NK-92 (cell line): Measurements from ENCODE around the gene PHF2.

Source experiments
- DNase-seq: peaks from one replicate; lab custom pipeline; 2025; ENCODE audit not compliant: unreplicated experiment; lab: John Stamatoyannopoulos, UW

The PHF2 gene

DNA sequence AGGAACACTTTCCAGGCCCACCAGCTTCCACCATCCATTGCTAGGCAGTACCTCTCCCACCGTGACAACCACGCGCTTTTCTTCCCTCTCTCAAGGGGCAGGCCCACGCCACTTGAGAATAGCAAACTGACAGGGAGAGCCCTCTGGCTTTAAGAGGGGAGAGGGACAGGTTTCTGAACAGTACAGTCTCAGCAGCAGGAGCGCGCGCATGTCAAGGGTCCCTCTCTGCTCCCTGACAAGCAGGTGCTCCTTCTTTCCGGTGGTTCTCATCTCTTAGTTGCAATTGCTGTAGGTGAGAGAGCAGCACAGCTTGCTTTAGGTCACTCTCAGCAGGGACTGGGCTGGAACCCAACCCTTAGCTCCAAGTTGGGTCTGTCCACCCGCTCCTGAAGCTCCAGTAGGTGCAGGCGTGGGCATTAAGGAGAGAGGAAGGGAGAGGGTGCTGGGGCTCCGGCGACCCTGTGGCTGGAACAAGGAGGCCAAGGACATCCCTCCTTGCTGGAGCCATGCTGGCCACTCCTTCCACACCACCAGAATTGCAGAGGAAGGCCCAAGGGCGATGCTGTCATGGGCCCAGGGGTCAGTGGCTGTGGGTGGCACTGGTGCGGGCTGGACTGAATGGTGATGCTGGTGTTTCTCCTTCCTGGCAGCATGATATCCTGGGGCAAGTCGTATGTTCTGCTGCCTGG, 9.0 kb upstream of the PHF2 start:
- no peak for DNase-seq

DNA sequence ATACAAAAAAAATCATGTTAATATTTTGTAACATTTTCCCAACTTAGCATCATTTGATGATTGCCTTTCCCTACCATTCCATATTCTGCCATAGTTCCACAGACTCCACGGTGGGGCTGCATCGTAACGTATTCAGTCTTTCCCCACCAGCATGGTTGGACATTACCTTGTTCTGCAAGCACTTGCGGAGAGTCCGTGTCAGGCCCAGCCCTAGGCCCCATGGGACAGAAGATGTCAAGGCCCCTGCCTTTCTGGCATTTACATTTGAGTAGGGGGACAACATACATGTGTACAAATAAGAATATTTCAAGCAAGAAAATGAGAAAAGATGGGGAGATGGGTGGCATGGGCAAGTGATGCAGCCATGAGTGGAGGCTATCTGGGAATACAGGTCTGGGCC, 8.2 kb upstream of the PHF2 start:
- DNase-seq: no peak

DNA sequence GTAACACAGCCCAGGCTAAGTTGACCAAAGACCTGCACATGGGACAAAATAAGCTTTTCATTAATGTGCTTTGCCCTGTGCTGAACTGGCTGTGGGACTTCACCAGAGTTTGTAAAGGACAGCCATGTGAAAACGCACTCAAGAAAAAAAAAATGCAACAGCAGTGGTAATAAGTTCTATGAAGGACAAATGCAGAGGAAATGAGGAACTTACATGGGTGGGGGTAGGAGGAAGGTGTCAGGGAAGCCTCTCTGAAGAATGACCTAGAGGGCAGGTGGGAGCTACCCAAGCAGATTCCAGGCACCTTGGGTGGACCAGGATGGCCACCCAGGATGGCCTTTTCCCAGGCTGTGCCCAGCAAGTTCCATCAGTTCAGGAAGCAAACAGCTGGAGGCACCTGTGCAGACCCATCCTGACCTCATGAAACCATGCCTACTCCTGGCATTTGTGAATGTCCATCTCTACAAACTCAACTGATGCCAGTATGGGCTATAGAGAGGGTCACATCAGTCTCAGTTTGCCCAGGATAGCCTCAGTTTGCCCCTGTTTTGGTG, 6.7 kb upstream of the PHF2 start:
- no peak for DNase-seq

DNA sequence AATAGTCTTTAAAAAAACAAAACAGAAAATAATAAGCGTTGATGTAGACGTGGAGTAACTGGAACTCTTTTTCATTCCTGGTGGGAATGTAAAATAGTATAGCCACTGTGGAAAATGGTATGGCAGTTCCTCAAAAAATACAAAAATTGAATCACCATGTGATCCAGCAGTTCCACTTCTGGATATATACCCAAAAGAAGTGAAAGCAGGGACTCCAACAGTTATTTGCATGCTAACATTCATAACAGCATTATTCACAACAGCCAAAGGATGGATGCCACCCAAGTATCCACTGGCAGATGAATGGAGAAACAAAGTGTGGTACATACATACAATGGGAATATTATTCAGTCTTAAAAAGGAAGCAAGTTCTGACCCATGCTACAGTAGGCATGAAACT, 4.2 kb upstream of the PHF2 start:
- DNase-seq: no peak

DNA sequence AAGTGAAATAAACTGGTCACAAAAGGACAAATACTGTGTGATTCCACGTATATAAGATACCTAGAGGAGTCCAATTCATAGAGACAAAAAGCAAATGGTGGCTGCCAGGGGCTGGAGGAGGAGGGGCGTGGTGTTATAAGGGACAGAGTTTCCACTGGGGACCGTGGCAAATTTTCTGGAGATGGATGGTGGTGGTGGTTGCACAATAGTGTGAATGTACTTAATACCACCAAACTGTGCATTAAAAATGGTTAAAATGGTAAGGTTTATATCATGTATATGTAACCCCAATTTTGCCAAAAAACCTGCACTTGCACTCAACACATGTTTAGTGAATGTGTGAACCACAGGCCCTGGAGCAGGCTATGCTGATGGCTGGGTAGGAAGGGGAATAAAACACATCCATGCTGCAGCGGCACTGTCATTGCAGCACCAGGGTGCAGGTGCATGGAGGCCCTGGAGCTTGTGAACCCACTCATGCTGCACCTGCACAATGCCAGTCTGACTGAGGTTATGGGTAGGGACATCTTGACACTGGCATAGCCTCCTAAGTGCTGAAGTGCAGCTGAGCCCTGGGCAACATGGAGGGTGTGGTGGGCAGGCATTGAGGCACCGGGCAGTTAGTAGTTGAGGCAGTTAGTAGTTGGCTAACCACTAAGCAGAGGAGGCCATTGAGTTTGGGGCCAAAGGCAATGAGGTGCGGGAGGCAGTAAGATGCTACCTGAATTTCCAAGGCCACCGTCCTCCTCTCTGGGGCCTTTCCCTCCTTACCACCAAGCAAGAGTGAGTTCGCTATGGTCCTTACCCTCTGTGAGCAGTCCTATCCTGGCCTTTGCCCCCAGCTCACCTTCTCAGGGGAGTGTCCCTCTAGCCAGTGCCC, 3.5 kb upstream of the PHF2 start:
- DNase-seq: no peak

DNA sequence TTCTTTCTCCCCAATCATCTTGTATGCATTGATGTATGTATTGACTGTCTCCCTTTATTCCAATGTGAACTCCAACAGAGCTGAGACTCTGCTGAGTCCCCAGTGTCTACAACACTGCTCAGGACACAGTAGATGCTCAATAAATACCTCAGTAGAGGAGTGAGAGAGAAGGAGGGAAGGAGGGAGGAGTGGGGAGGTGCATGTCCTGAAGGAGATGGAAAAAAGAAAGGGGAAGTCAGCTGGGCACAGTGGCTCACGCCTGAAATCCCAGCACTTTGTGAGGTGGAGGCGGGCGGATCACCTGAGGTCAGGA, 2.9 kb upstream of the PHF2 start:
- DNase-seq: no peak

DNA sequence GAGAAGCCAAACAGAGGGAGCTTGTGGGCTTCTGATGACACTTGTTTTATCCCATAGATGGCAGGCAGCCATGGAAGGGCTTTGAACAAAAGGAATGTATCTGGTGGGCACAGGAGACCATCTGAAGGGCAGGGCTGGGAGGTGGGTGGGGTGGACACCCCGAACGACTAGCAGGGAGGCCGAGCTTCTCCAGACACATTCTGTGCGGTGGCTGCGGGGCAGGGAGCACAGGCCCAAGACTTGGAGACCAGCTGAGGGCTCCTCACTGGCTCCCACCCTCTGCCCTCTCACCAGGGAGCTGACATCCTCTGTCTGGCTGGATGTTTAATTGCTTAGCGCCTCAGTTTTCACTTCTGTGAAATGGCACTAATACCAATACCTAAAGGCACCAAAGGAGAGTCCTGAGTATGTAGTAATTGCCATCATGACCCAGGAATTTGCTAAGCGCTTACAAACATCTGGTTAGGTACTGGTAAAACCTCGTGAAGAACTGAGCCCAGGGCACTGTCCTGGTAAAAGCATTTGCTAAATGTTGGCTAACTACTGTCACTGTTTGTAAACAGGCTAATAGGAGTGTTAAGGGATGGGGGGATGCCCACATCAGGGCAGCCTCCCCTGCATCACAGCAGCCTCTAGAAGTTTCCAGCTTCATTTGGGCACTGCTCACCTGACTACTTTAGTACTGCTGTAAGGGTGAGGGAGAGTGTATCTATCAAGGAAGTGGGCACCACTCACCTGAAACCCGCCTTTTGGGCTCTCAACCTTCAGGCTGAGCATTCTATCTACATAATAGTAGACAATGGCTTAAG, 2.1 kb upstream of the PHF2 start:
- DNase-seq: no peak

DNA sequence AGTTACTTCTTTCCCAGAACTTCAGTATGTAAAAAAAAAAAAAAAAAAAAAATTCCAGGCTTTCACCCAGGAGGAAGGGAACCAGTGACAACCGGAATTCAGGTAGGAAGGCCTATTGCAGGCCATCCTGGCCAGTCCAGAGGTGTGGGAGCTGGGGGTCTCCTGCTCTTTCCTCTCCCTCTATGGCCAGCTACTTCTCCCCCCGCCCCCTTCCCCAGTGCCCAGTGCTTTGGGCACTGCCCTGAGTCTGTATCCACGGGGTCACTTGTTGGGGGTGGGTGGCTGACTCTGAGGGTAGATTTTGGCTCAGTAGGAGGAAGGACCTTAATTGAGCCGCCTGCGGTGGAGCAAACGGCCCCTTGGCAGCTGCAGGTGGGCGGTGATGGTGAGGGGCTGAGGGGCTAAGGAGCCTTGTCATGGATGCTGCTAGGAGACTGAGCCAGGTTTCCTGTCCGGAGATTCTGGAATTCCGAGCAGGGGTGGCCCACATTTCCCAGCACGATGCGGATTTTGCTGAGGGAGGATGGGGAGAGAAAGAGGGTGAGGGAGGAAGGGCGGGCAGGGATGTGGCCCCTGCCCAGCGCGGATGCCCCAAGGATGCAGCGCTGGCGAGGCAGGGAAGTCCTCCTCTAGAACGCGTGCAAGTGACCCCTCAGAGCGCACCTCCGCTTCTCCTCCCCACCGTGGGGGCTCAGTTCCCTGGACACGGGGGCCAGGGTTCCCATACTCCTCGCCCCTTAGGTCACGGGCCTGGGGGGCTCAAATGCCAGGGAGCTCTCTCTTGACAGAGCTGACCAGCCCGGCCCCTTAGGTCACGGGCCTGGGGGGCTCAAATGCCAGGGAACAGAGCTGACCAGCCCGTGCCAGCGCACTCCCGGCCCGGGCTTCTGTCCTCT, 1.2 kb upstream of the PHF2 start:
- DNase-seq: no peak

DNA sequence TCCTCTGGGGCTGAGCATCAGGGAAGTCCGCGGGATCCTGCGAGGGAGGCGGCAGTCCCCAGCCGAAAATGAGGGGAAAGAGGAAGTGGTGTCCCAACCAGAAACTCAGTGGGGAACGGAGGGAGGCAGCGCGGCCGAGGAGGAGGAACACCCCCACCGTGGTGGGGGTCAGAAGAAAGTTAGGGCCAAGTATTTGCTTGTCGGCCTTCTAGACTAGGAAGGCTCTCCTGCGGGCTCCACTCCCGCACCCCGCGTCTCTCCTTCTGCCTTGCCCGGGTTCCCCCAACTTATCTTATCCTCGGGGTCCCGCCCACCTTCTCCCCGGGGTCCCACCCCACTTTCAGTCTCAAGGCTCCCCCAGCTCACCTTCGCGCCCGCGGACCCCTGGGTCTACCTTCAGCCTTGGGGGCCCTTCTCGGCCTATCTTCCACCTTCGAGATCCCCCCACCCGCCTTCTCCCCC, 557 bp upstream of the PHF2 start:
- DNase-seq: no peak

DNA sequence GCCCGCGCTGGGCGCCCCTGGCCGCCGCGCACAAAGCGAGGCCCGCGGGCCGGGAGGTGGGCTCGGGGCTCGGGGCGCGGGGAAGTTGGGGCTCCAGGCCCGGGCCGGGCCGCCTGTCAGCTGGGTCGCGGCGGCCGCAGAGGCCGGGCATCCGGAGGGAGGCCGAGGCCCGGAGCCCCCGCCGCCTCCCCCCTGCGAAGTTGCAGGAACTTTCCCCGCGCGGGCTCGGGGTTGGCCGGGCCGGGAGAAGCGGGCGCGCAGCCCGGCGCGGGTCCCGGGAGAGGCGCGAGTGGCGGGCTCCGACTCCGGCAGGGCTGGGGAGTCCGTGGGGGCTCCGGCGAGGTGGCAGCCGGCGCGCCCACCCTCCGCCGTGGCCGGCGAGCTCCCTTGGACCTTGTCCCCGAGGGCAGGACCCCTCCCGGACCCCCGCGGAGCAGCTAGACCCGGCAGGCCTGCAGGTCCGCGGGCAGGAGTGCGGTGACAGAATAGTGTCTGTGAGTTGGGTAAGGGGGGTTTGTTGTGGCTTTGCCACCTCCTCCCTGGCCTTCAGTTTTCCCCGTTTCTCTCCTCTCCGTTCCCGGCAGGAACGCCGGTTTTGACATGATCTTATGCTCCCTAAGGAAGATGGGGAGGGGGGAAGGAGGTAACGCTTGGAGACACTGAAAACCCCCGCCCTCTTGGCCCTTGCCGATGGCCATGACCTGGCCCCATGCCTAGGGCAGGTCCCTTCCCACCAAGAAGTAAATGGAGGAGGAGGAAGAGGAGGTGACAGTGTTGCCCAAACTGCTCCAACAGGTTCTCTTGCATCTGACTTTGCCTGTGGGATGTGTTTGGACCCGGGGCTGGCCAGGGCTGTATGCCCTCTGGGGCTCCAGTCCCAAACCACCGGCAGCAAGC, 942 bp downstream of the PHF2 start:
- no peak for DNase-seq

DNA sequence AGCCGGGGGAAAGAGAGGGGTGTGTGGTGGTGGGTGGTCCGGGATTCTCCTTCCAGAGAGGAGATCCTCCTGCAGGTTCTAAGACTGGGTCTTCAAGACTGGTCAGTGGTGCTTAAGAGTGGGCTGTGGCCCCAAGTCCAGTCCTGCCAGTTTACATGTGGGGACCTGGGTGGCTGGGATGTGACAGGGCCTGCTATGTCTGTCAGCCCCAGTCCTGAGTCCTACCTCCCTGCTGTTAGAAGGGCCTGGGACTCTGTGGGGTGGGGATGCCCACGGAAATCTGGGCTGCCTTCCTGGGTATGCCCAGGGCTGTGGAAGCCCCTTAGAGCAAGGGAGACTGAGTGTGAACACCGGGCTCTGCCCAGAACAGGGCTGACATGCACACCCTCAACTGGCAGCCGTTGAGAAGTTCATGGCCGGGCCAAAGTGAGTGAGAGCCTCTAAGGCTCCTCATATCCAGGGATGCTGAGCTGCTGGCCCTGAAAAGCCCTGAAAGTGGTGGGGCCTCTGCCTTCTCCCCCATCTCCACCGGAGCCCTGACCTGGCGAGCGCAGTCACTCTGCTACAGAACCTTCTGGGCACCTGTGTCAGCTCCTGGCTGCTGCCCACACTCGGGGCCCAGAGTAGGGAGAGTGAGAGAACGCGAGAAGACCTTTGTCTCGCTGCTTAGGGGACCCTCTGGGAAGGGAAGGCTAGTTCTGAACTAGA, 1.7 kb downstream of the PHF2 start:
- no peak for DNase-seq

DNA sequence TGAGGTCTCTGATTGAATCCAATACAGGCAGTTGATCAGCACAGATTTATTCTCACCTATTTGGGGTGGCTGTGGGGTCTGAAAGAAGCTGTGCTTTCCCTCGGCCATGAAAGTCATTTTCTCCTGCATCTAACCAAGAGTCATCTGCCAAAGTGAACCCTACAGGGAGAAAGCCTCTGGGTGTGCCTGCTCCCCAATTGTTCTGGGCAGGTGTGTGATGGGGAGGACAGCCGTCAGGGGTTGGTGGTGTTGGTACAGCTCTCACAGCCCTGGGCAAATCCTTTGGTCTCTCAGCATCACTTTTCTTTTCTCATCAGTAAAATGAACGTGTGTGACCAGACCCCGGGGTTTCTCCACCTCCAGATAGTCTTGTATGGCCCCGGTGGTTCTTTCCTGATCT, 2.5 kb downstream of the PHF2 start:
- no peak for DNase-seq

DNA sequence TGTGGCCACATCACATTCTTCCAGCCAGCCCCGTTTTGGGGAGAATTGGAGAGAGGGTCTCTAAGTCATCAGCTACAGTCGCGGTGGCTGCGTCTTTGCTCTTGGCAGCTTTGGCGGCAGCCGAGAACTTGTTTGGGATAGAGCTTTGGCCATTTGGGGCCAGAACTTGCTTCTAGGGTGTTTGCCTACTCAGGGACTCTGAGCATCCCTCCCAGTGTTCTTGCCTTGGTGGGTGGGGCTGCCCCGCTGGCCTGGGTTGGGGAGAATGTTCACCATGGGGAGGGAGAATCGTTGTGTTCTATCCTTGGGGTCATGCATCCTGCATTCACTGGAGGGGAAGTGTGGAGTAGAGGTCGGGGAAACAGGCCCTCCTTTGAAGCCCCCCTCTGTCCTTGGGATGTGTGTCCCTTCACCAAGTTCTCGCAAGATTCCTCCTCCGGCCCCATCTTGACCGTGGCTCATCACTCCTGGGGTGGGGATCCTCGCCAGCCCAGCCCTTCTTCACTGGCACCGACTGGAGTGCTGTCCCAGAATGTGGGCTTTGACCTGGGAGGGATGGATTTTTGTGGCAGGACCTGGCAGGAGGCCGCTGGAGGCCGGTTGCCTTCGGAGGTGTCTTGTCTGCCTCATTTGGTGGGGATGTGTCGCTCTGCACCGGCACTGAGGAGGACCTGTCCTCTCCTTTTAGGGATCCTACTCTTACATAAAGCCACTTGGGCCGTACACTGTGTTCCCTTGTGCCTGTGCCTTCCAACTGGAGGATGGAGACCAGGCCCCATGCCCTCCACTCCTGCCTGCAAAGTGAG, 3.5 kb downstream of the PHF2 start:
- DNase-seq: no peak

DNA sequence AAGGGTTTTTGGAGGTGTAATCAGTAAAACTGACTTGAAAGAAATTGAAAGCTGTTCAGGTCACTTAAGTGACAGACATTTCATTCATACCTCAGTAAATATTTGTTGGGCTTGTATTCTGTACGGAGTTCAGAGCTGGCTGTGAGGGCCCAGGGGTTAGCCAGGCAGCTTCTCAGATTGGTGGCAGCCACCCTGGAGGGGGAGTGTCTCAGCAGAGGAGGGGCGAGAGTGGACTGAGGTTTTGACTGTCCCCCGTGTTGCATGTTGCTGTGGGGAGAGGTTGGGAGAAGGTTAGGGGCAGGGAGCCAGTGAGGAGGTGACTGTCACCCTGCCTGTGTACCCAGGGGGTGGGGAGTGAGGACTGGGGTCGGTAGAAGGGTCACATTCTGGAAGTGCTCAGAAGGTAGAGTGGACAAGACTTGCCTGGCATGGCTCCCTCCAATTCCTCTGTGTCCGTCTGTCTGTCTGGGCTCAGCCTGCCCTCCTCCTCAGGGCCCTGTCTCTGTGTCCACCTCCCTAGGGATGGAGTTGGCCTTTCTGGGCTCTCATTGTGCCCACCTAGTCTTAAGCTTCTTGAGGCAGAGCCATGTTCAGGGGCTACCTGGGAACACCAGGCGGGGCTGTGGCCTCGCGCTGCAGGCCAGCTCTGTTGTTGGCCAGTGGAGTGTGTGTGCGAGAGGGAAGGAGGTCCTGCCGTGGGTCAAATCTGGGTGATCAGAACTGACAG, 4.4 kb downstream of the PHF2 start:
- no peak for DNase-seq

DNA sequence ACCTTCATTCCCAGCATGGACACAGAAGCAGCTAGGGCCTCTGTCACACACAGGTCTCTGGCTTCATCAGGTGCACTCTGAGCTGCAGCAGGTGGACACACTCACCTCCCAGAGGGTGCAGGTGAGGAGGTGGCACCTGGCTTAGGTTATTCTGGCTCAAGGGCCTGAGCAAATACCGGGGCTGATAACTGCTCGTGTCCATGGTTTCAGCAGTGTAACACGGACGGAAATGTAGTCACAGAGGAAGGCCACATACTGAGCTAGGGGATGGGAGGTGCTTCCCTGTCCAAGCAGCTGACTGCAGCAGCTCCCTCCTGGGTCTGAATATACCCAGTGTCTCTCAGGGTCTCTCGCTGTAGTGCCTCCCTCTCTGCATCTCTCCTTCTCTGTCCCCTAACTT, 5.7 kb downstream of the PHF2 start:
- DNase-seq: no peak

DNA sequence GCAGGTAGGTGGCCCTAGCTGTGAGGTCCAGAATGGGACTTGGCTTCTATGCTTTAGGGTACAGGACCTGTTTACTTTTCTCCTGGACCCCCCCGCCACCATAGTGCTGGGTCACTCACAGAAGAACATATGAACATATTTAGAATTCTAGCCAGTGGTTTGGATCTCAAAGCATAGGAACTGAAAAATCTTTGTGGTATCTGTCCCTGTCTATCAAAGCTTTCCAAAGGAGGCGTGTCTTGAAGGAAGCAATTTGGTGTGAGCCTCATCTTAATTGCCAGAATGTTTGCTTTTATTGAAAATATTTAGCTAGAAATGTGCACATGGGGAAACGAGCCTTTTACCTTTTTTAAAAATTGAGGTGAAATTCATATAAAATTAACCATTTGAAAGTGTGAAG, 6.2 kb downstream of the PHF2 start:
- no peak for DNase-seq

DNA sequence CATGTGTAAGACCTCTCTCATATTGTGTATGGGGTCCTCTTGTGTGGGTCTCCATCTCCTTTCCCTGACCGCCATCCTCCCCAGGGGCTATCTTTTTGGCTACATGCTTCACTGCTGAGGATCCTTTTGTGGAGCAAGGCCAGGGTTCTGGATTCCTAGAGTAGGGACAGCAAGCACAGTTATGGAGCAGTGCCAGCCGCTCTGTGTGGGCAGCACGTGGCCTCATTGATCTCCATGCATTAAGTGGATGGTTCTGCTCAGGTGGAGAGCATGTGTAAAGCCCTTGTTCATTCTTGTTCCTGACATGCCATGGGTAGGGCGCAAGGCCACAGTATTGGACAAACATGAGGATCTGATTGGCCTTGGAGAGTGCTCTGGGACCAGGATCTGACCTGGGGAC, 8.9 kb downstream of the PHF2 start:
- no peak for DNase-seq
